GM18951 (cell line): Measurements from ENCODE around the gene GLS.
"Not testable (repeated sequence)": the region's sequence is repeated elsewhere in the genome, so short reads cannot be mapped to it uniquely, and the experiment has no call there.

Experiments
- POLR2A ChIP-seq: IDR thresholded peaks from 4 replicates; pipeline ENCODE4 v1.6.1; 2011; ENCODE audit warnings: mild to moderate bottlenecking; ENCODE audit not compliant: insufficient read length, insufficient read depth; ENCODE audit errors: extremely low read depth
- in situ Hi-C: fragments of 300-500 bp; cut with MboI; formaldehyde crosslinking; loops from one replicate; pipeline ENCODE4 v1.12.0; 2022; ENCODE audit warnings: low sequenced_read_pairs, mixed read lengths, inconsistent platforms; ENCODE audit not compliant: unreplicated experiment

The GLS gene

DNA sequence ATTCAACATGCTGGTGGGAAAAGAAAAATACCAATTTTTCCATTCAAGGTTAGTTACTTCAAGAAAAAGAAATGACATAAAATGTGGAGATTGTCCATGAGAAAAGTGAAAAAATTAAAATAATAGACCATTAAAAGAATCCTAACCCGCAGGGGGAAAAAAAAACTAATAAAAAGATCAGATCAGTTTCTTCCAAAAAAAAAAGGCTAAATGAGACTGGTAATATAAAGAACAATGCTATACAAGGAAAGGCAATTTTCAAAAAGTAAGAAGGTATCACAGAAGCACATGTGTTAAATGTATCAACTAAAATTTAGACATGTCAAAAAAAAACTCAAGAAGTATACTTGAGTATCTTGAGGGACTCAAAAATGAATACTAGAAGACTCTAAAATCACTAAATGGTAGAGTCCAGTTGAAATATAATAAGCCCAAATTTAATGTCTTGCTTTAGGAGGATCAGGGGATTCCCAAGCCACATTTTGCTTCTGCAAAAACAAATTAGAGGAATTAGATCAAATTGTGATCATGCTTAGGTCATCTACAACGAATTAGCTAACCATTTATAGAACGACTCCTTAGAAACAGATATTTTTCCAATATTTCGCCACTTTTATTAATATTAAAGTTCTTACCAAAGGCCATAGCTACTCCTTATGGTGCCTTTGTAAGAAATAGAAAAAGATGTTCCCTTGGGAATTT is 35.8 kb upstream of the GLS start:
- in situ Hi-C loops = no loop called here
- no peak for TF ChIP-seq POLR2A

- no peak for TF ChIP-seq POLR2A
- in situ Hi-C loops = no loop called here
These were observed 33.9 kb upstream of the GLS start for GRCh38 chr2:190846746-190847145.

GRCh38 chr2:190847504-190848081 is 33.0 kb upstream of the GLS start:
- no peak for TF ChIP-seq POLR2A
- in situ Hi-C loops = no loop called here

- in situ Hi-C loops = no loop called here
- no peak for TF ChIP-seq POLR2A
These were observed 30.8 kb upstream of the GLS start for GRCh38 chr2:190849774-190850173.

GRCh38 chr2:190853022-190853421 is 27.6 kb upstream of the GLS start:
- in situ Hi-C loops = not testable (repeated sequence)

DNA sequence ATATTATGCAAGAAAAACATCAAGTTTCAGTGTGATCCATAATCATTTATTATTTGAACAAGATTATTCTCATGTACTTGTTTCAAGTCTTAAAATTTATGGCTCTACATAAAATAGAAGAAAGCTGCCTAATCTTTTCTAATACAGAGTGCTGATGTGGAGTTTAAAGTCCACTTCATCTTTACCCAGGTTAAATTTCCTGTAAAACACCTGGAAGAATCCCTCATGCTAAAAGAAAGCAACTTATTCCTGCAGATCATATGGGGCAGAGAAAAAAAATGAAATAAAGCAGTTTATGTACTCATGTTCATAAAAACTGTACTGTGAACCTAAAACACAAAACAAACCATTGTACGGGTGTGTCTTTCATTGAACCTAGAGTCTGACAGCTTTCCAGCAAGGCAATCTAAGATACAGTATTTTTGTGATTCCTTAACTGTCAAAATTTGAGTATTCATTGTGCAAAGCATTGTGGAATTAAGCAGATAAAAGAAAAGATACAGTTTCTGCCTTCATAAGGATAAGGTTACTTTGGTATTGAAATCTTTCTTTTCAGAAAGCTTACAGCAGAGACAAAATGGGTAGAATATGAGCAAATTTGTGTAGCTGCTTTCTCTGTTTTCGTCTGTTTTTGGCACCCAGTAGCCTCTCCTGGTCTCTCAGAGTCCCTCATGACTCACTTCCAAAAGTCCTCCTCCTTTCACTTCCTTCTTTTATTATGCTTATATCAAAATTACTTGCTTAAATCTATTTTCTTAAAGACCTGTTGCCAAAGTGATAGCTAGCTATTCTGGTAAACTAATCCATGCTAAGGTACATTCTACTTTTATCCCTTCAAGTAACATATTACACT is 26.9 kb upstream of the GLS start:
- TF ChIP-seq POLR2A = no peak
- in situ Hi-C loops = no loop called here

- TF ChIP-seq POLR2A = no peak
- in situ Hi-C loops = no loop called here
These were observed 25.9 kb upstream of the GLS start for GRCh38 chr2:190854726-190855125.

DNA sequence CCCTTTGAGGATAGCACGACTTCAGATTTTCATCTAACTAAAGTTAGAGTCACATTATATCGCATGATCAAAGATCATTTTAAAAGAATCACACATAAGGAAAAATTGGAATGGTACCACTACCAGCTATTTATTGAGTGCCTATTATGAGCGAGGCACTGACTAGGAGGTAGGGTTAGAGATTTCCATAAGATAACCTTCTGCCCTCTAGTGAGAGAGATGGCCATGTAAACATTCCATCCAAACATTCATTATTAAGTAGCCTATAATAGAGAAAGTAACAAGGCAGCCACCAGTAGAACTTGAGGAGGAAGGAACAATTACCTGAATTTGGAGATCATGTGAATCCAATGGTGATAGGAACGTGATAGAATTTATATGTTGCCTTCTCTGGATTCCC is 25.4 kb upstream of the GLS start:
- in situ Hi-C loops = no loop called here
- TF ChIP-seq POLR2A = no peak

- in situ Hi-C loops = no loop called here
- TF ChIP-seq POLR2A = no peak
These were observed 23.6 kb upstream of the GLS start for GRCh38 chr2:190856985-190857384.

GRCh38 chr2:190858817-190859216 is 21.8 kb upstream of the GLS start:
- TF ChIP-seq POLR2A = no peak
- in situ Hi-C loops = no loop called here

DNA sequence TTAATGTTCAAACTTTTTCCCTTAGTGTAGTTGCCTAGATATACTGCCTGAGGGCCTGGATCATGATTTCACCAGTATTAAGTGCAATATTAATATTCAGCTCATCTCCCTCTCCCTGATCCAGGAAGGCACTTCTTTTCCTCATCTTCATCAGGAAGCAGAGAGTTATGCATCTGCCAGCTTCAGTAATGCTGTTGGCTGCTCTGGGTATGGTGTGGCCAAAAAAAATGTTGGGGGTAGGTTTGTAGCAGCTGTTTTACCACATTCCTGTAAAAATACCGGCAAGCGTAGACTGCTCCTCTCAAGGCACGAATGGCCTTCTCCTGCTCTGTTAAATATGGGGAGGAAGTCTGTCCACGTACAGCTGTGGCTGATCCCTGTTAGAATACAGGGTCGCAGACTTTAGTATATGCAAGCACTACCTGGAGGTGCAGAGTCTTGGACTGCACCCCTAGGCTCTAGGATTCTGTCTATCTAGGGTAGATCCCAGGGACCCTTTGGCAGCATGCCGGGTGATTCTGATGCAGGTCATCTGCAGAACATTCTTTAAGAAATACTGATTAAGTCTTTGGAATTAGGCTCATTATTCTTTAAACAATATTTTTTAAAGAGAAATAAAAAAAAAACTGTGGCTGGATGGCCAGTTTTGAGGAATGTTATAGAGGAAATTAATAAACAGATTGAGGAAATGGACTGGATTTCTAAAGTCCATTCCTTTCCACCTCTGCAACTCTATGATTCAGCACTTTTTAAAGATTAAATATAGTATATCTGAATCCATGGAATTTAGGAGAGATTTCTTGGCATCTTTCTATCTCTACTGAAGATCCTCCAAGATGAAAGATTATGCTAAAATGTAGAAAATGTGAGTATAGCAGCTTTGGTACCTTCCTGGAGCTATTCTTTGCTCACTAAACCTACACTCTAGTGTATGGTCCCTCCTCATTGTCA is 21.0 kb upstream of the GLS start:
- in situ Hi-C loops = no loop called here
- no peak for TF ChIP-seq POLR2A

- no peak for TF ChIP-seq POLR2A
- in situ Hi-C loops = no loop called here
These were observed 19.5 kb upstream of the GLS start for GRCh38 chr2:190860985-190861680.

GRCh38 chr2:190862128-190862527 is 18.5 kb upstream of the GLS start:
- in situ Hi-C loops = not testable (repeated sequence)
